ENCODE data around the gene GTPBP3.

The GTPBP3 gene

GRCh38 chr19:17309965-17310461 lies 27.3 kb upstream of the GTPBP3 start:
- no peak for DNase-seq (ENCODE audit: low read depth)
- peak overlapping the region; percentile 75 for H3K4me3 ChIP-seq (ENCODE audit: low read depth, low read length)

GRCh38 chr19:17311455-17312188 lies 25.7 kb upstream of the GTPBP3 start:
- DNase-seq (ENCODE audit: low read depth), result no peak
- TF ChIP-seq CTCF (IDR thresholded peaks at IDR 0.05; ENCODE audit: low read depth, low read length, missing control alignments), result no peak
- H3K4me3 ChIP-seq (ENCODE audit: low read depth, low read length), result no peak overlapping the region

More at GRCh38 chr19:17309965-17310461, 27.3 kb upstream of the GTPBP3 start:
- no peak for TF ChIP-seq CTCF (IDR thresholded peaks at IDR 0.05; ENCODE audit: low read depth, low read length, missing control alignments)

- no peak overlapping the region for H3K4me3 ChIP-seq (ENCODE audit: low read depth, low read length)
- TF ChIP-seq CTCF (IDR thresholded peaks at IDR 0.05; ENCODE audit: low read depth, low read length, missing control alignments), result no peak
Observed at GRCh38 chr19:17312189-17313113, 24.9 kb upstream of the GTPBP3 start.

GRCh38 chr19:17314007-17314593 lies 23.3 kb upstream of the GTPBP3 start:
- no peak for DNase-seq (ENCODE audit: low read depth)
- TF ChIP-seq CTCF (IDR thresholded peaks at IDR 0.05; ENCODE audit: low read depth, low read length, missing control alignments), result no peak
- no peak overlapping the region for H3K4me3 ChIP-seq (ENCODE audit: low read depth, low read length)

More at GRCh38 chr19:17312189-17313113, 24.9 kb upstream of the GTPBP3 start:
- DNase-seq (ENCODE audit: low read depth), result no peak

GRCh38 chr19:17318966-17319365 lies 18.4 kb upstream of the GTPBP3 start:
- no peak for DNase-seq (ENCODE audit: low read depth)
- TF ChIP-seq CTCF (IDR thresholded peaks at IDR 0.05; ENCODE audit: low read depth, low read length, missing control alignments), result no peak
- no peak overlapping the region for H3K4me3 ChIP-seq (ENCODE audit: low read depth, low read length)

GRCh38 chr19:17319473-17320238 lies 17.7 kb upstream of the GTPBP3 start:
- DNase-seq (ENCODE audit: low read depth), result no peak
- H3K4me3 ChIP-seq (ENCODE audit: low read depth, low read length), result no peak overlapping the region
- no peak for TF ChIP-seq CTCF (IDR thresholded peaks at IDR 0.05; ENCODE audit: low read depth, low read length, missing control alignments)

Data from GM12864 (cell line).